GM18909 (cell line): ENCODE results near the gene CCDC70.
"Not testable (repeated sequence)": the region's sequence is repeated elsewhere in the genome, so short reads cannot be mapped to it uniquely, and the experiment has no call there.

ENCODE experiments used
- ATAC-seq: cut with Tn5 transposase; IDR thresholded peaks from one replicate; pipeline ENCODE4 v1.9.1; 2021; ENCODE audit warnings: mild to moderate bottlenecking; ENCODE audit not compliant: unreplicated experiment, poor library complexity

Gene CCDC70

DNA sequence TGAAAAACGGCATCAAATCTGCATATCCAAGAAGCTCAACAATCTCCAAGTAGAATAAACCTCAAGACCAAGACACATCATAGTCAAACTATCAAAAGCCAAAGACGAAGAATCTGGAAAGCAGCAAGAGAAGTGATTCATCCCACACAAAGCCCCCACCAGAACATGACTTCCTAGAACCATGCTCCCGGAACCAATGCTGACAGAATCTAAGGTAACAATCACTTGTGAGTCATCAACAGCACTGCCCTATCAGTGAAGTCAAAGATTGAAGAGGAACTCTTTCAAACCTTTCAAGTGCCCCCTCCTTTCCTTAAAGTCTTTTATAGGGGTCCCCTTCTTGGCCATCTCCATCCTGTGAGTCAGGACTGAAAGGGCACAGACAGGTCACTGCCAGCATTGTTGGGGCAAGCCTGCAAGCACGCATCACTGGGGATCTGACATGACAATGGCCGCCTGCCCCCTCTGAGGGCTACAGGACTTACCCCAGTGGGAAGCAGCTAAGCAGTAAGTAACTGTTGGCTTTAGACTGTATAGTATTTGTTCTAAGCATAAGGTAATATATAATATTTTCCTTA is at the start of gene CCDC70:
TSS of gene CCDC70 (plus strand) at position 247 of the 578 bp plus-strand sequence. CDS start 3,443 bp downstream, outside the sequence.
- ATAC-seq: no peak

DNA sequence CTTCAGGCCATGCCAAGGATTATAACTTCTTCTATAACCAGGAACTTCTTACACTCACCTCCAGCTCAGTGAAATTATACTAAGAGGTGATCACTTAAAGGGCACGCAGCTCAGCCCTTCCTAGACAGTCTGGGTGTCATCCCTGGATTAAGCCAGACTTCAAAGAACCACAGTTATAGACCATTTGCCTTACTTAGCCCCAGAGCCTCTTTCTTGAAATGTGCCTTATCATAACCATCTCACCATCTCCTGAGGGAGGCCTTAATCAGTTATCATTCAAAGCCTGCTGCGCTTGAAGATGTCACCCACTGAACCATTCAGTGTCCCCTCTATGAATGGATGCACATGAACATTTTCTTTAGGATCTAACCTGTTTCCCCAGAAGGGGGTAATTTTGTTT is 47.7 kb upstream of the CCDC70 start:
- no peak for ATAC-seq

DNA sequence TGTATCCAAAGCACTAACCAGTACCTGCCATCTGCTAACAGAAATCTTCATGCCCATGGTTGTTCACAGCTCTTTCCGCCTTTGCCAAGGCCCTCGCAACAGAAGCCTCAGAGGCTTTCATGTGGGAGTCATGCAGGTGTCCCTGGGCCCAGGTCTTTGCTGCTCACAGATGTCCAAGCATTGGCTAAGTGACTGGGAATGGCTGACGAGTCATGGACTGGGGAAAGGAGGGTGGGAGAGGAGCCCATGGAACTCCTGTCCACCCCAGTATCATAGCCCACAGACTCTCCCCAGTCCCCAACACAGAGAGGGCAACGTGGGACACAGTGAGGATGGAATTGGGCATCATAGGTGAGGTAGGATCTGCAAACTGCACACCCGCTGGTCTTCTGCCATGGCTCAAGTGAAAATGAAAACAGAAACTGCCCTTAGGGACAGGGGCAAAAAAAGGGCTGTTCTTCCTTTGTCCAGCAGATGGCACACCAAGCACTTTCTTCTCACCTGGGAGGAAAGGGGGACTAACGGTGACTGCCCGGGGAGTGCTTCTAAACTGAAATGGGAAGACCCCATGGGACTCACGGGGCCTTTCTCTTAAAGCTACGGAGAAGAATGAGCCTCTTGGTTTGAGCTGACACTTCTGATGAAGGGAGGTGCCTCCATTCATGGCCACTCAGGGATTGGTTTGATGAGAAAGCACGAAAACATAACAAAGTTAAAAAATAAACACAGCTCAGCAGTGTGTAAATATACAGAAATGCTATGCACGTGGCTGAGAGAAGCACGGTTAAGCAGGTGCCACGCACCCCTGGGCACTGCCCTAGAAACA is 46.7 kb upstream of the CCDC70 start:
- ATAC-seq: peak; percentile 81

DNA sequence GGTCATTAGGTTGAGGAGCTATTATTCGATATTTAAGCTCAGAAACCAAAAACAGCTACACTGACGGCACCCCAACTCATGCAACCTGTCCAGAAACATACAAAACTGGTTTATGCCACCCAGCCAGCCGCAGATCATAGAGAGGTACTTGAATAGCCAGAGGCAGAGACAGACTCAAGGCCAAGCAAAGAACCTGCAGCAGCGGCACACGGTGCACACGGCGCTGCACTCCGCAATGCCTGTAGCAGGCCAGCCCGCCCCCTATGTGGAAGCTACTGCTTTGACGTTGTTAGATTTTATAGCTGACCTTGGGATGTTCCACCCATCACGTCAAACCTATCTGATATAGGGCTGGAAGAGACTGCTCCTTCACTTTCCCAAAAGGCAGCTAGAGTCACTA is 45.9 kb upstream of the CCDC70 start:
- no peak for ATAC-seq

DNA sequence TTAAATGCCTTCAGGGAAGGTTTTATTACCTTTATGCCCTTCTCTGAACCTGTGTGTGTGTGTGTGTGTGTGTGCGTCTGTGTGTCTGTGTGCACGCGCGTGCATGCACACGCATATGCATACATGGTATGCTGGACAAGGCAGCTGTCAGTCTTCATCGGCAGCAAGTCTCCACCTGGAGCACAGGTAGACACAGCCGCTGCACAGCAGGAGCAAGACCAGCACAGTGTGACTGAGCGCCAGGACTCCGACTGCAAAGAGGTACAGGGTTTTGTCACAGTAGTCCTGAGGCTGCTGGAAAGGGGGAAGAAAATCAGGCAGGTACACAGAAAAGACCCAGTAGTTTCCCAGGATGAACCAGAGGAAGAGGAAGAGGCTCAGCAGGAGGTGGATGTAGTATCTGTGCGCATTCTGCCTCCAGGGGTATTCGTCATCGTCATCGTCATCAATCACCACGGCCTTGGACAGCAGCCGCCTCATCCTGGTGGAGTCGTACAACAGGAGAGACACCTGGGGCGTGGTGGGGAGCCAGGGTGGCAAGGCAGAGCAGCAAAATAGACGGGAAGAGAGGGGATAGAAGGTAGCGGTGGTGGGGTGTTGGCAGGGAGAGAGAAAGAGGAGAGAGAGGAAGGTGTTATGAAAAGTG is 45.0 kb upstream of the CCDC70 start:
- no peak for ATAC-seq

DNA sequence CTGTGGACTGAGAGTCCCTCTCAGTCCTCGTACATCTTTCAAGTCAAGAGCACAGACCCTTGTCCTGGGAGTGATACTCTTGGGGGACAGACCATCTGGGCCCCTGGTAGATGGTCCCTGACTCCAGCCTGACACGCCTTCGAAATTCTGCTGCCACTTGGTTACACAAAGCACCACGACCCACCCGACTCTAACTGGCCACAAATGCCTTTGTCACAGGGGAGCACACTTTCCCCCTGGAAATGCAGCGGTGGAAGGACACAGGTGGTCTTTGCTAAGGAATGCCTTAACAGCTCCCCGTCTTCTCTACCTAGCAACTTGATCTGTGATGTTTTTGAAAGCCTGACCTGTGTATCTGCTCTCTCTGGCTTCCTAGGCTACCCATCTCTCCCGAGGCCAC is 44.1 kb upstream of the CCDC70 start:
- ATAC-seq: no peak

DNA sequence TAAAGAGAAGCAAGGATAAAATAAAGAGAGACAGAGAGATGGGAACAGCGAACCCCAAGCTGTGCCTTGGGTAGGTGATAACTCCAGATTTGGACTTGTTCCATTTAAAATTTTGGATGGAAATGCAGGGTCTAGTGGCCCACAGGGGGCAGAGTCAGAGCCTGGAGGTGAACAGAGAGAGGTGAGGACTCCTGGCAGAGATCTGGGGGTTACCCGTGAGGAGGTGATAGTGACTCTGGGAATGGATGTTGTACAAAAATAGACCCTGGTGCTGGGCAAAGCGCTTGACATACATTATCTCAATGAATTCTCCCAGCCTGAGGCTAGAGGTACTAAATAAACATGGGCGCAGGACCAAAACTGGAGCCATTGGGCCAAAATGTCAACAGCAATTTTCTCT is 43.5 kb upstream of the CCDC70 start:
- ATAC-seq: no peak

DNA sequence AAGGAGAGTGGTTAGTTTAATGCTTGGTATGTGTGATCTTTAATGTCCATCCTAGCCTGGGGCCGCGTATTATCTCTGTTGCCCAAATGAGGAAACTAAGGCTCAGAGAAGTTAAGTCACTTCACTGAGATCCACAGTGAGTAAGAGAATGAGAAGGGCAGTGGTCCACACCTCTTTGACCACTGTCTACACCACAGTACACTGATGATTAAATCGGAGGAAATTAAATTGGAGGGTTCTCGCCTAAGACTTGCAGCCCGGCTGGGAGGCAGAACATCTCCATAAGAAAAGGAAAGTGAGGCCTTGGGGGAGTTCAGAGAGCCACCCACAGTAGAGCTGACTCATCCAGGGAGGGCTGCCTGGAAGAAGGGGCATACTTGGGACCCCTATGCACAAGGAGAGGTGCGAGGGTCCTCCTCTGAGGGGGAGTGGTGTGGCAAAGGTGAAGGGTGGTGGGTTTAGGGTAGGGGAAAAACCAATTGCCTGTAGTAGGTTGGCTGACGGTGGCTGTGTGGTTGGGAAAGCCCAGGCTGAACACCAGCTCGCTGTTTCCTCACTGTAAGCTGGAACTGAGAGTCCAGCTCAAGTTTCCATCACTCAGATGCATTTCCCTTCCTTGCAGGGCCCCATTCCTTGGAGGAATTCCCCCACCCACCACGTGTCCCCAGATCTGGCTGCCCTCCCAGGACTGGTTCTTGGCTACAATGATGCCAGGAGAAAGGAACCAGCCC is 42.8 kb upstream of the CCDC70 start:
- ATAC-seq: no peak

DNA sequence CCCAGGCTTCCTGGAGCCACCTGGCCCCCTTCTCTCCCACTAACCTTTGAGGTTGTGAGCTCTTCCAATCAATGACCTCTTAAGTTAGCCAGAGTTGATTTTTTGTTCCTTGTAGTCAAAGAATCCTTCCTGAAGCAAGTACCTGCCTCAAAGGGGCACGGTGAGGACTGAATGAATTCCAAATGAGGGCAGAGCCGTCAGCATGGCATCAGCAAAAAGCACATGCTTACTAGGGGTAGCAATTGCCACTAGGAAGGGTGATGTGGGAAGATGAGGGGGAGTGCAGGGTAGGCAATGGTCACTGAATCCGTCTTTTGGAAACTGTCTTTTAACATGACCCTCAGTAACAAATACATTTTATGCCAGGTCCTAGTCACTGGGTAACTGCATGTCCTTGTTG is 42.2 kb upstream of the CCDC70 start:
- ATAC-seq: no peak

DNA sequence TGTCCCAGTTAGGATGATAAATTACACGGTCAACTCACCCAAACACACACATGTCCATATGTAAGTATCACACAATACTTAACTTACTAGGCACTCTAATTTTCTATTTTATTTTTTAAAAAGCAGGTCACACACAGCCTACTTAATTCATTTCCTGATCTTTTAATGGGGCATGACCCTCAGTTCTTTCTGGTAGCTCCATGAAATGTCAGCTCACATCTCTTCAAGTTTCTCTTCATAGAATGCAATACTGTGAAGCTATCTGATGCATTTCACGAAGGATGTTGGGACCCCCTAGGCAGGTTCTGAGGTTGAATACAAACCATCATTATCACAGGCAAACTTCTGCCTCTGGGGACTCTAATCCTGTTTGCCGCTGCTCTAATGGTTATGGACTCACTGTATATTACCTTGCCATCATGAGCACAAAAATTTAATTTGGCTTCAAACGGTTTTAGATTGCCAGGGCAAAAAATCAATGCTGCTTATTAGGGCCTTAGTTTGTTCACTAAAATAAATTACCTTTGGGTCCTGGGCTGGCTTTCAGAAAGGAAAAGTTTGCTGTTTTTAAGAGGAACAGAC is 41.7 kb upstream of the CCDC70 start:
- ATAC-seq: no peak

DNA sequence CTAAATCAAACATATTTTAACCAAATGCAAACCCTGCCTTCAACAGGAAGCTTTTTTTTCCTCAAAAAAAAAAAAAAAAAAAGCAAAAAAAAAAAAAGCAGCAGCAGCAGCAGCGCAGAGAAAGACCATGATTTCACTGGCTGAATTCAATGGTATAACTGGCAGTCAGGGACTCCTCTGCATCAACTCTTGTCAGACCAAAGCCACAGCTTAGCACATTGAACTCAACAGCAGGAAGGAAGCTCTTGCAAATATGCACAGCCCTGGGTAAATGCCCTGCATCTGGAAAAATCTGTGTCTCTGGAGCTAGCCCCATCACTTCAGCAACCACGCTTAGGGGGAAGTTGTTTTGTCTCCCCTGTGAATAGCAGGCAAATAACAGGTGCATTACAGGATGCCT is 40.2 kb upstream of the CCDC70 start:
- ATAC-seq: no peak

DNA sequence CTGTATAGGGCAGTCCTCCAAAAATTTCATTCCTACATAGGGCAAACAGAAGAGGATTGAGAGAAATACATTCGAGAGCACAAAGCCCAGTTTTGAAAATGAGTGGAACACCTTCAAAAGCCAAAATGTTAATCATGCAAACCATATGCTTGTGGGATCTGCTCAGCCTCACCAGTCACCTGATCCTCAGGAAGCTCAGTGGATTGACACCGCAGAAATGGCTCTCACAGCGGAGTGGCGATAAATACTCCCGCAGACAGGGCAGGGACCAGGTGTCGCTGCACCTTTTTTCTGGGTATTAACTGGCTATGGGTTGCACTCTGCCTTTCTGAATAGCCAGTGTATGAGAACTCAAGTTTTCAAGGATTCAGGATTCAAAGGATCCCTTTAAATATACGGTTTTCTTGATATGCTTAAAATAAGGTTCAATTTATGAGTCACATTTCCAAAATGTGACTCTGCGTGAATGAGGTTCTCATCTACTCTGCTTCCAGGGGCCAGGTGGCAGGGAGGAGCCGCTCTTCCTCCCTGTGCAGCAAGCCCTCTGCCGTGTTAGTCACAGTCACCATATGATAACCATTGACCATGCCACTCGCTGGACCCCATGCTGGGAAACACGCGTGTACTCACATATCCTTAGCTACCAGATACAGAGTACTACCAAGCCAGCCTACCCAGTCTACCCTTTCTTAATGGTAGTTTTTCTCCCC is 39.5 kb upstream of the CCDC70 start:
- no peak for ATAC-seq

DNA sequence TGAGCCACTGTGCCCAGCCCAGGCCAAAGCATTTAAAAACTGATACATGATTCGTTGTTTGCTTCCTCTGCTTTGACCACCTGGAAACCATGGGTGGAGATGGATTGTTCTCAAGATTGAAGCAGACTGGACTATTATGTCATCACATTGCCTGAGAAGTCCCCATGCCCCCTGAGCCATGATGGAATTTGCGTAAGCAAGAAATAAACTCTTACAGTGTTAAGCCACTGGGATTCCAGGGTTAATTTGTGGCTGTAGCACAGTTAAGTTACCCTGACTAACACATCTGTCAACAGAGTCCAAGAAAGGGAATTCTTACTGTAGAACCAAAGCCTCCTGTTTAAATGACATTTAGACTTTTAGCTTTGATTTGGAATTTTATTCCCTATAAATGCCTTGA is 38.4 kb upstream of the CCDC70 start:
- ATAC-seq: no peak

DNA sequence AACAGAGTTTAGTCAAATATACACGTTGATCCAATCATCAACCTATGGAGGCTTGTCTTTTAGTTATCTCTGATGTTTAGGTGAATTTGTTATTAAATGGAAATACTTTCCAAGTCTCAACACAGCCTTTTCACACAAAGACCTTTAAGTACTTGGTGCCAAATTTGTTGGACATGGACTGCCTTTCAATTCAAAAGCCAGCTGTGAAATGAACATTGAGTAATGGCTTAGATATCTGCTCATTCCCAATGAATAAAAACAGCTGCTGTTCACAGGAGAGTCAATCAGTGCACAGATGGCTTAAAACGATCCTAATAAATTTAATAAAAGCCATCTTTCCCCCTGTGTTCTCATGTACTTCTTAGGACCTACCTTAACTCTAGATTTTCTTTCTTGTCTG is 37.9 kb upstream of the CCDC70 start:
- no peak for ATAC-seq

DNA sequence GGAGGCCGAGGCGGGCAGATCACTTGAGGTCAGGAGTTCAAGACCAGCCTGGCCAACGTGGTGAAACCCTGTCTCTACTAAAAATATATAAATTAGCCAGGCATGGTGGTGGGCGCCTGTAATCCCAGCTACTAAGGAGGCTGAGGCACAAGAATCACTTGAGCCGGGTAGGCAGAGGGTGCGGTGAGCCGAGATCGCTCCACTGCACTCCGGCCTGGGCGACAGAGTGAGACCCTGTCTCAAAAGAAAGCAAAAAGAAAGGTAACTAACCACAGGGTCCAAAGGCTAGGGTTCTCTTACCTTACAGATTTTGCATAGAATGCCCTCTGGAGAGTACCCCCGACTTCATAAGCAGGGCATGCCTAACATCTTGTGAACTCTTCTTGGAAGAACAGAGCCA is 37.1 kb upstream of the CCDC70 start:
- not testable (repeated sequence) for ATAC-seq

DNA sequence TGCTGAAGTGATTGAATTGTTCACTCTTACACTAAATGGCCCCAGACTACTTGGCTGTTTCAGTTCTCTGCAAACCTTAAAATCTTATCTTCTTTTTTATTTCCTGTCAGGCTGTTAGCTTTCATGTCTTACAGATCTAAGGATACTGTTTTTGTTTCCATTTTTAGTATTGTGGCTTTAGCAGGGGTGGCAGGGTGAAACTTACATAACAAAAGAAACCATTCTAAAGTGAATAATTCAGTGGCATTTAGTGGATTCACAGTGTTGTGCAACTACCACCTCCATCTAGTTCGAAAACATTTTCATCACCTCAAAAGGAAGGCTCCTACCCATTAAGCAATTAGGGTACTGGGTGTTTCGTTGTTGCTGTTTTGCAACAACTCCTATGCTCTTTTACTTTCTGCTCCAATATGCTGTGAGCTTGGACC is 36.6 kb upstream of the CCDC70 start:
- ATAC-seq: no peak

DNA sequence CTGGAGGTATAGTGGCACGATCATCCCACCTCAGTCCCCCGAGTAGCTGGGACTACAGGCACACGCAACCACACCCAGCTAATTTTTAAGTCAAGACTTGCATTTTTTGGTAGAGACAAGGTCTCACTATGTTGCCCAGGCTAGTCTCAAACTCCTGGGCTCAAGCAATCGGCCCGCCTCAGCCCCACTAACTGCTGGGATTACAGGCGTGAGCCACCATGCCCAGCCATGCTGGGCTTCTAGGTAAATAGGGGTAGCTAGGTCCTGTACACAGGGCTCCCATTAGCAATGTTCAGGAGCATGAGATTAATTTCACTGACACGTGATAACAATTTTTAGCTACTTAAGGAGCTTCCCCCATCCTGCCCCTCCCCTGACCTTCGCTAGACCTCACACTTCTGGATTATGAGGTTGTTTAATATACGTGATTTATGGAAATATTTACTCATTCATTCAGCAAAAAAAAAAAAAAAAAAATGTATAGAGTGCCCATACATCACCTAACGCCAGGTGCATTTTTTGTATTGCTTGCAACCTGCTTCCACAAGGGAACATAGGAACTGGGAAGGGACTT is 36.0 kb upstream of the CCDC70 start:
- no peak for ATAC-seq

DNA sequence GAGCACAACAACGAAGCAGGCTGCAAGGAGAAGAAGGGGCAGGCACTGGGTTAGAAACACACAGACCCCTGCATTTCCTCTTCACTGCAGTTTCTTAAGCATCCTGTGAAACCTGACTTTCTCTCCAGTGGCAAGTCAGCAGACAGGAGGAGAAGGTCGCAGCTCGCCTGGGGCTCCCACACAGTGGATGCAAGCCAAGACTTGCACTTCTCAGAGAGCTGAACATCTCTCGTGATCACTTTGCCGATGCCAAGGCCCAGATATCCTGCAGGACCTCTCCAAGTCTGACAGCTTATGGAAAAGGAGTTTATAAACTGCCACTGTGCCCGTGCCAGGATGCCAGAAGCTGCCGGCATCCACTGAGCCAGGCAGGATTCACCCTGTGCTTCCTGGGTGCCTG is 35.2 kb upstream of the CCDC70 start:
- no peak for ATAC-seq

DNA sequence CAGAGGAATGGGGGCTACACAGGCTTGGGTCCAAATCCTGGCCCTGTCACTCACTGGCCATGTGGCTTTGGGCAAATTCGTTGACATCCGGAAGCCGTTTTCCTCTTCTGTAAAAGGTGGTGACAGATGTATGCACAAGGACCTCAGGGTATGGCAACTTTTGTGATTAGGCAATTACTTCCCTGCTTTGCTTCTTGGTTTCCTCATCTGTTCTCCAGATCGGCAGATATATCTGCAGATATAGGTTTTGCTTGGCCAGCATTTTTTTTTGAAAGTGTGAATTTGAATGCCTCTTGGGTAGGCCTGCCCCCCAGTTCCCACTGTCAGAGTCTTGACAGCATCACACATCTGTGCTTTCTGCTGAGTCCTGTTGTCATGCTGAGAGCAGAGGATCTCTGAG is 34.5 kb upstream of the CCDC70 start:
- ATAC-seq: no peak
